Esophagus muscularis mucosa (tissue), 4 donors: ENCODE data around the gene TRAPPC12.

Experiments
- CTCF ChIP-seq, 3 experiments: fragments of 200-600 bp in 2 of 3; fragments of 450-650 bp in 1 of 3; sonication (generic) in 2 of 3; IDR thresholded peaks; one replicate each; pipeline ENCODE4 v1.5.1; 2017 to 2019; ENCODE audit warnings: antibody characterized with exemption in 3 of 3, mild to moderate bottlenecking in 2 of 3, moderate library complexity in 1 of 3
- EP300 ChIP-seq: sonication (generic); formaldehyde crosslinking; IDR thresholded peaks from one replicate; pipeline ENCODE4 v1.6.1; 2017; ENCODE audit warnings: antibody characterized with exemption
- POLR2A ChIP-seq: fragments of 450-650 bp; IDR thresholded peaks from one replicate; pipeline ENCODE4 v1.6.1; 2017; ENCODE audit warnings: antibody characterized with exemption, moderate library complexity, mild to moderate bottlenecking, low read depth
- POLR2AphosphoS5 ChIP-seq, 2 donors: sonication (generic); formaldehyde crosslinking; IDR thresholded peaks; one replicate each; pipeline ENCODE4 v1.6.1; 2017; ENCODE audit warnings: antibody characterized with exemption in 2 of 2

- no peak for TF ChIP-seq CTCF (IDR thresholded peaks at IDR 0.05)
- TF ChIP-seq POLR2AphosphoS5 (IDR thresholded peaks at IDR 0.05): no peak
- TF ChIP-seq EP300: peak; percentile 7
- TF ChIP-seq POLR2A: no peak
Measured at GRCh38 chr2:3377279-3377611, 2.2 kb upstream of the TRAPPC12 start.
